Central memory CD4-positive, alpha-beta T cell (primary cell): ENCODE data around the gene PHLPP1.

Experiments used
- DNase-seq: peaks from one replicate; pipeline ENCODE4 v3.0.0; 2022

PHLPP1 gene

DNA sequence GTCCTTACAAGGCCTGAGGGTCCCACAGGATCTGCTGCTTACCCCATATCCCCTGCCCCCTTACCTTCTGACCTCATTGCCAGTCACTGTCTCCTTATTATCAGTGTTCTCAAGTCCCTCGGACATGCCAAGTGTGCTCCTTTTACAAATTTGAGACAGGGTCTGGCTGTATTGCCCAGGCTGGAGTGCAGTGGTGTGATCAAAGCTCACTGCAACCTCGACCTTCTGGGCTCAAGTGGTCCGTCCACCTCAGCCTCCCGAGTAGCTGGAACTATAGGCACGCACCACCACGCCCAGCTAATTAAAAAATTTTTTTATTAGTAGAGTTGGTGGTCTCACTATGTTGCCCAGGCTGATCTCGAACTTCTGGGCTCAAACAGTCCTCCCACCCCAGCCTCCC, 141.0 kb downstream of the PHLPP1 start:
- DNase-seq: no peak

- DNase-seq: no peak
Observed at GRCh38 chr18:62857263-62857976, 142.1 kb downstream of the PHLPP1 start.

- no peak for DNase-seq
Observed at GRCh38 chr18:62860062-62860461, 144.7 kb downstream of the PHLPP1 start.

- DNase-seq: no peak
Observed at GRCh38 chr18:62862466-62862865, 147.1 kb downstream of the PHLPP1 start.

DNA sequence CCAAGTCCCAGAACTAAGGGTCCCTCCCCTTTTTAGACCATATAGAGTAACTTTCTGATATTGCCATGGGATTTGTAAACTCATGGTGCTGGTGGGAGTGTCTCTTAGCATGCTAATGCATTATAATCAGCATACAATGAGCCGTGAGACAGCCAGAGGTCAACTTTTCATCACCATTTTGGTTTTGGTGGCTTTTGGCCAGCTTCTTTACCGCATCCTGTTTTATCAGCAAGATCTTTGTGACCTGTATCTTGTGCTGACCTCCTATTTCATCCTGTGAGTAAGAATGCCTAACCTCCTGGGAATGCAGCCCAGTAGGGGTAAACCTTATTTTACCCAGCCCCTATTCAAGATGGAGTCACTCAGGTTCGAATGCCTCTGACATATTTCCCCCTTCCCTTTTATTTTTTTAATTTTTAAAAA, 148.2 kb downstream of the PHLPP1 start:
- DNase-seq: no peak

GRCh38 chr18:62865498-62865897, 150.2 kb downstream of the PHLPP1 start:
- no peak for DNase-seq

GRCh38 chr18:62867534-62867933, 152.2 kb downstream of the PHLPP1 start:
- DNase-seq: no peak

DNA sequence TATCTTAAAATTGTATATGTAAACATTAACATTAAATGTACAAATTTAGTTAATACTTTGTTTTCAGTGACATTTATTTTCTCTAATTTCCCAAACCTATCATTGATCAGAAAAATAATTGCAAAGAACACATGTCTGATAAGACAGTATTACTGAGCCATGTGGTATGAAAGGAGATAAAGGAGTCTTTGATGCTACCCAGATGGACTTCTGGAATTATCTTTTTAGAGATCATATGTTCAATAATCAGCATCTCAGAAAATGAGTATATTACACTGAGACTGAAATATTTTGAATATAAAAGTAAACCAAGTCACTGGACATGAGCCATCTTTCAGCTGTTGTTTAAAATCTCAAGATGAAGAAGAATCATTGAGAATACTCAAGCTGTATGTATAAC, 153.3 kb downstream of the PHLPP1 start:
- DNase-seq: no peak

- DNase-seq: no peak
Observed at GRCh38 chr18:62870643-62871042, 155.3 kb downstream of the PHLPP1 start.

DNA sequence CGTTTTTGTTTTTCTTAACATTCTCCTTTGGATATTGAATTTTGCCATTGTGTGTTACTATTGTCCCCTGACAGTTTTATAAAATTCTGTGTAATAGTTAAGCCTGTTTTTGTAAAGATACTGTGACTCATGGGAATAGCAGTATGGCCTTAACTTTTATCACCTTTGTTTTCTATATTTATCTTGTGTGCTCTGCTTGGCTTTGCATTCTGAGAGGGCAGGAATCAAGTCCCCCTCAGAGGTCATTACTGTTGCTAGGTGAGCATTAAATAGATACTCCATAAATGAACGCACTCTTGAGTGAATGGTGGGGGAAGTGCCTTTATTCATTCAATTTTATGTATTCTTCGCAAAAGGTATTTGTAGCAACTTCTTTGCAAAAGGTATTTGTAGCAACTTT, 160.0 kb downstream of the PHLPP1 start:
- DNase-seq: no peak

DNA sequence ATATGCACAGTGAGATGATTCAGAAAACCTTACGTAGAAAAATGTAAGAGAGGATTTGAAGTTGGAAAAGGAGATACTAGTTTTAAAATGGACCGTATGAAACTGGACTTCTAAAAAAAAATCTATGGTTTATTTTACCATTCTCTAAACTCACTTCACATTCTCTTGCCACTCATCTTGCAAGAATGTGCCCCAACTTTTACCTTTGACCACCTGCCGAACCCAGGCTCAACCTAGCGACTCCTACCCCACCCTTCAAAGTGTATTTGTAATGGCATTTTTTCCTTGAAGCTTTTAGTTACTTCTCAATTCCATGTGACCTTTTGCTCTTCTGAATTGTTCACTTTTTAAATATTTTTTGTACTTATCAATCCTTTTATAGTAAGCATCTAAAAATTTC, 160.8 kb downstream of the PHLPP1 start:
- DNase-seq: no peak

- DNase-seq: no peak
Observed at GRCh38 chr18:62876828-62877227, 161.5 kb downstream of the PHLPP1 start.

DNA sequence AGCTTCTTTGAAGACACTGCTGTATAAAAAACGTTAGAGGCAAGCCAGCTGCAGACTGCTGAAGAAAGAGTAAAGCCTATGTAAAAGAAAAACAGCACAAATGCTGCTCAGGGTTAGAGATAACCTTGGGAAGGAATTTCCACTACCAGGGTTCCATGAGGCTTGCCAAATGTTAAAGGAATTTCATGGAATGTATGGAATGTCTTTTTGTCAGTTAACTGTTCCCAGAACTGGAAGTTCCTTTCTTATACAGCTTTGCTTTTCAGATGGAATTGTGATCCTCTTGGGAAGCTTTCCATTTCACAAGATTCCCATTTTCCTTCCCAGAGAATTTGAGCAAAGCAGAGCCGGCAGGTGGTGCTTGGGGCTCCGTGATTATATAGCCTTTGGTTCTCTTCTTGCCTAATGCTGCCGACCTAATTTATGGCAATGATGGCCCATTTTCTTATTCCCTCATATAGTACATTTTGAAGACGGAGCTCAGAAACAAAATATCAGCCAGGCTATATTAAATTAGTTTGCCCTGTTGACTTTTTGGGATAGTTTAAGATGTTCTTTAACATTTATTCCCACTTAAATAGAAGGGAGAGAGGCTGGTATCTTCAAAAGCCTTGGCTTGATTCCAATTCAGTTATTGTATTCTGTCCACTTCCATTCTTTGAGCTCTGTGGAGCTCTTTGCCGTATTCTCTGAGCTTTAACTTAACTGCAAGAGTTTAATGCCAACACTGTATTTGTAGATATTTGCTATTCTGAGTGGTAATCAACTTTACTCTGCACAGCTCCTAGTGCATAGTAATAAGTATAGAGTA, 162.3 kb downstream of the PHLPP1 start:
- DNase-seq: no peak

- no peak for DNase-seq
Observed at GRCh38 chr18:62878305-62878704, 163.0 kb downstream of the PHLPP1 start.

GRCh38 chr18:62880034-62880433, 164.7 kb downstream of the PHLPP1 start:
- no peak for DNase-seq

GRCh38 chr18:62880673-62881364, 165.5 kb downstream of the PHLPP1 start:
- no peak for DNase-seq

DNA sequence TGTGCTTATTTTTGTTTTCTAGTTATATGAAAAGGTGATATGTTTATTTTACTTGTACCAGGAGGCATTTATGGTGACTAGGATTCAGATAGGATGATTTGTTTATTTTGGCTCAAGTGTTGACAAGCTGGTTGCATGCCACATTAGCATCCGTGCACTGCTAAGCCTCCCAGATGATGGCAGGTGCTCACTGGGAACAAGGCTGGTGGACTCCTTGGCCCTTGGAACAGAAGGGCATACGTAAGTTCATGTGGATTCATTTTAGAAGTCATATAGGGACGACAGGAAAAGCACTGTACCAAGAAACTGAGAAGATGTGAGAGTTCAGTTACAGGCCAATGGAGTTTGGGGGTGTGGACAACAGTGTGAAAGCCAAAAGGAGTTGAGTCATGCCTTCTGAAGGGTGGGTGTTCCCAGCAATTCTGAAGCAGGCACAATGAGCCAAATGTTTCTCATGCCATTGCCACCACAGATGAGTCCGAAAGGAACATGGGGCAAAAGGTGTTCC, 166.2 kb downstream of the PHLPP1 start:
- no peak for DNase-seq

DNA sequence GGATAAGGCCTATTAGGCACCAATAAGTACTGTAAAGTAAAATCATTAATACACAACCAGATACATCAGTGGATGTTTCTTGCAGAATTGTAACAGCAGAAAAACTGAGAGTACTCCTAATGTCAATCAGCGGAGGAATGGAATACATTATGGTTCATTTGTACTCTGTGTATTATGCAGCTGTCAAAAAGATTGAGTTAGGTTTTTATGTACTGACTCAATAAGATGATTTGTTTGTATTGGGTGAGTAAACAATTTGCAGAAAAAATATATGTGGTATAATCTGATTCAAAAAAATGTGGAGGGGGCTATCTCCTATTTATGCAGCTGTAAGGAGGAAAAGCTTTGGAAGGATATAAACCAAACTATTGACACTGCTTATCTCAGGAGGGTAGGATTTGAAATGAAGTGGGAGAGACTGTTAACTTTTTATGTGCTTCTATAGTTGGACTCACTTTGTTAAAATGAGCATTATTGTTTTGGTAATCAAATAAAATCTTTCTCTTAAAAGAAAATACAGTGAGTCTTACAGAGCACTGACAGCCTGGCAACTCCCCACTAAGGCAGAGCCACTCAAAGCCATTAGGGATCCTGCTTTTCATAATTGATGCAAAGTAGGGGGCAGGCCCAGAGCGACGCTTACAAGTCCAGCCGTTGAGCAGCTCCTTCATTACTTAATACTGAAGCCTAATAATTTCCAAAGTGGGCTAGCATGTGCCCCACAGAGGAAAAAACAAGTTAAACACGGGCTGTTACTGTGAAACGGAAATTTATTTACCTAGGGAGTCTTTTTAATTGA, 168.8 kb downstream of the PHLPP1 start:
- DNase-seq: no peak

- no peak for DNase-seq
Observed at GRCh38 chr18:62885804-62886203, 170.5 kb downstream of the PHLPP1 start.

- DNase-seq: no peak
Observed at GRCh38 chr18:62894681-62895390, 179.5 kb downstream of the PHLPP1 start.

DNA sequence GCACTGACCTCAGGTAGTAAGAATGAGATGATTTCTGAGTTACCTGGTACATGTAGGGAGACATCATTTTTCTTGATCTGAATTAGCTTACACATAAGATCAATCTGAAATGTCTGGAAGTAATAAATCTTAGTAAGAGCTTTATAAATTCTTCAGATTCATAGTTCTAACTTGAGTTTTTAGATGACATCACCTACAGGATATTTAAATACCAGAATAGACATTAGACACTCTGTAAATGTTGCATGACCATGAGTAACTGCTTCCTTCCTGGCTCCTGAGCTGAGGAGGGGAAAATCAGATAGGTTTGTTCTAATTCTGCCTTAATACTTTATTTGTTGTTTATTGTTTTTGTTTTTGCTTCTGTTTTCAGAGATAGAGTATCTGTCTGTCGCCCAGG, 181.8 kb downstream of the PHLPP1 start:
- no peak for DNase-seq

- DNase-seq: no peak
Observed at GRCh38 chr18:62898359-62898758, 183.0 kb downstream of the PHLPP1 start.
